Neural progenitor cell (in vitro differentiated cells): ENCODE results near the gene TMUB2. TPM values are rescaled to one million over a fixed set of nuclear protein-coding genes. Genes with fewer than 3 reads are reported as not detected.

Experiments used
- DNase-seq: peaks from one replicate; pipeline ENCODE4 v3.0.0-alpha.2; 2016; ENCODE audit warnings: low spot score
- H2AFZ ChIP-seq: fragments of 200-600 bp; sonication (generic); replicated peaks from 2 replicates; pipeline ENCODE4 v1.6.1; 2016; ENCODE audit warnings: antibody characterized with exemption
- H3F3A ChIP-seq: fragments of 200-600 bp; sonication (generic); 2 replicates; pipeline ENCODE4 v1.6.1; 2016; ENCODE audit warnings: antibody characterized with exemption, low read depth
- H3K27ac ChIP-seq: fragments of 200-600 bp; sonication (generic); 2 replicates; pipeline ENCODE4 v1.5.1; 2016; ENCODE audit warnings: mild to moderate bottlenecking
- H3K27me3 ChIP-seq: fragments of 200-600 bp; sonication (generic); 2 replicates; pipeline ENCODE4 v1.6.1; 2016; ENCODE audit warnings: mild to moderate bottlenecking, moderate library complexity
- H3K36me3 ChIP-seq: fragments of 200-600 bp; sonication (generic); 2 replicates; pipeline ENCODE4 v1.5.1; 2016
- H3K4me1 ChIP-seq: fragments of 200-600 bp; sonication (generic); 2 replicates; pipeline ENCODE4 v1.6.1; 2016; ENCODE audit warnings: mixed run types
- H3K4me2 ChIP-seq: fragments of 200-600 bp; sonication (generic); 2 replicates; pipeline ENCODE4 v1.6.1; 2016
- H3K4me3 ChIP-seq: fragments of 200-600 bp; sonication (generic); 2 replicates; pipeline ENCODE4 v1.5.1; 2016
- H3K79me2 ChIP-seq: fragments of 200-600 bp; sonication (generic); 2 replicates; pipeline ENCODE4 v1.6.1; 2016; ENCODE audit warnings: low read depth
- H3K9ac ChIP-seq: fragments of 200-600 bp; sonication (generic); 2 replicates; pipeline ENCODE4 v1.6.1; 2016
- H3K9me3 ChIP-seq: fragments of 200-600 bp; sonication (generic); 2 replicates; pipeline ENCODE4 v1.5.1; 2016; ENCODE audit warnings: low read depth
- H4K20me1 ChIP-seq: fragments of 200-600 bp; sonication (generic); 2 replicates; pipeline ENCODE4 v1.6.1; 2016; ENCODE audit warnings: low read depth
- H3K27ac Mint-ChIP-seq: 3 replicates; pipeline ENCODE4 v1.8.0; 2021; ENCODE audit warnings: mixed read lengths
- H3K27me3 Mint-ChIP-seq: 2 replicates; pipeline ENCODE4 v1.8.0; 2022; ENCODE audit warnings: low read depth, mild to moderate bottlenecking, inconsistent platforms, moderate library complexity, mixed read lengths; ENCODE audit not compliant: insufficient read depth
- H3K36me3 Mint-ChIP-seq: 3 replicates; pipeline ENCODE4 v1.8.0; 2021; ENCODE audit warnings: mixed read lengths
- H3K4me1 Mint-ChIP-seq: 3 replicates; pipeline ENCODE4 v1.8.0; 2021; ENCODE audit warnings: mixed read lengths
- H3K4me3 Mint-ChIP-seq: 3 replicates; pipeline ENCODE4 v1.8.0; 2021; ENCODE audit warnings: mild to moderate bottlenecking, moderate library complexity, mixed read lengths
- H3K9me3 Mint-ChIP-seq: 3 replicates; pipeline ENCODE4 v1.8.0; 2020; ENCODE audit warnings: mixed read lengths
- EZH2 ChIP-seq: fragments of 200-600 bp; sonication (generic); IDR thresholded peaks from 2 replicates; pipeline ENCODE4 v1.6.1; 2017; ENCODE audit warnings: antibody characterized with exemption, mild to moderate bottlenecking, moderate library complexity
- EZH2phosphoT487 ChIP-seq: fragments of 200-600 bp; sonication (generic); IDR thresholded peaks from 2 replicates; pipeline ENCODE4 v1.6.1; 2017; ENCODE audit warnings: antibody characterized with exemption
- total RNA-seq: library from RNA; depleted of rRNA; stranded (reverse); fragments of >200 nt; gene quantifications from 2 replicates; pipeline ENCODE4 v1.2.3, GENCODE V29; 2015; ENCODE audit warnings: low replicate concordance
- TF ChIP-seq, protein P1 (sequence below): fragments of 200-600 bp; sonication (generic); IDR thresholded peaks from 2 replicates; pipeline ENCODE4 v1.5.1; 2017; ENCODE audit warnings: antibody characterized with exemption, mild to moderate bottlenecking

The TMUB2 gene
- total RNA-seq, 1 donor from 2014 or later: 16.6 TPM

DNA sequence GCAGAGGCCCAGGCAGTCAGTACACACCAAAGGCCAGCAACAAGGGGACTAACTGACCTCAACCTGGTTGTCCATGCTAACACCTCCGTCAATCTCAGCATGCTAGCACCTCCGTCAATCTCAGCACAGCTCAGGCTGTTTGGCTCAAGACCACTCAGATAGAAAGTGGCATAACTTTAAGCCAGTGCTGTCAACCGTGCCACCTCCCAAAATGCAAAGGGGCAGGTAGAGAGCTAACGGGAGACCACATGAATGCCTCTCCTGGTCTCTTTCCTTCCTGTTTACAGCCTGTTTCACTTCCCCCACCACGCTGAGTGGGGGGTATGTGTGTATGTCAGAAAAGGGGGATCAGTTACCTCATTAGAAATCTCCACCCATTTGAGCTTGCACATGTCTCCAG is 29.4 kb downstream of the TMUB2 start:
- H3K27ac ChIP-seq: no peak overlapping the region
- Mint-ChIP-seq H3K27ac (no peak overlapping the region), H3K4me3 (peak overlapping the region; percentile 21), H3K9me3 (no peaks in the 10 kb centered on the region), H3K27me3 (peaks cover 4% of the 10 kb centered on the region), H3K36me3 (peaks cover 12% of the 10 kb centered on the region), H3K4me1 (peaks cover 16% of the 10 kb centered on the region)
- no peak overlapping the region for H3K4me2 ChIP-seq
- H3K4me1 ChIP-seq: peaks cover 5% of the 10 kb centered on the region
- no peak for TF ChIP-seq EZH2phosphoT487
- TF ChIP-seq, protein P1, sequence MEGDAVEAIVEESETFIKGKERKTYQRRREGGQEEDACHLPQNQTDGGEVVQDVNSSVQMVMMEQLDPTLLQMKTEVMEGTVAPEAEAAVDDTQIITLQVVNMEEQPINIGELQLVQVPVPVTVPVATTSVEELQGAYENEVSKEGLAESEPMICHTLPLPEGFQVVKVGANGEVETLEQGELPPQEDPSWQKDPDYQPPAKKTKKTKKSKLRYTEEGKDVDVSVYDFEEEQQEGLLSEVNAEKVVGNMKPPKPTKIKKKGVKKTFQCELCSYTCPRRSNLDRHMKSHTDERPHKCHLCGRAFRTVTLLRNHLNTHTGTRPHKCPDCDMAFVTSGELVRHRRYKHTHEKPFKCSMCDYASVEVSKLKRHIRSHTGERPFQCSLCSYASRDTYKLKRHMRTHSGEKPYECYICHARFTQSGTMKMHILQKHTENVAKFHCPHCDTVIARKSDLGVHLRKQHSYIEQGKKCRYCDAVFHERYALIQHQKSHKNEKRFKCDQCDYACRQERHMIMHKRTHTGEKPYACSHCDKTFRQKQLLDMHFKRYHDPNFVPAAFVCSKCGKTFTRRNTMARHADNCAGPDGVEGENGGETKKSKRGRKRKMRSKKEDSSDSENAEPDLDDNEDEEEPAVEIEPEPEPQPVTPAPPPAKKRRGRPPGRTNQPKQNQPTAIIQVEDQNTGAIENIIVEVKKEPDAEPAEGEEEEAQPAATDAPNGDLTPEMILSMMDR: no peak
- no peaks in the 10 kb centered on the region for H3K27me3 ChIP-seq
- H3K4me3 ChIP-seq: no peak overlapping the region
- H3K36me3 ChIP-seq: no peaks in the 10 kb centered on the region
- H3K9me3 ChIP-seq: no peaks in the 10 kb centered on the region
- H3K9ac ChIP-seq: no peak overlapping the region
- H4K20me1 ChIP-seq: peaks cover 37% of the 10 kb centered on the region
- peaks cover 55% of the 10 kb centered on the region for H3K79me2 ChIP-seq
- no peak for DNase-seq
- no peak overlapping the region for H2AFZ ChIP-seq
- H3F3A ChIP-seq: peaks cover 25% of the 10 kb centered on the region

DNA sequence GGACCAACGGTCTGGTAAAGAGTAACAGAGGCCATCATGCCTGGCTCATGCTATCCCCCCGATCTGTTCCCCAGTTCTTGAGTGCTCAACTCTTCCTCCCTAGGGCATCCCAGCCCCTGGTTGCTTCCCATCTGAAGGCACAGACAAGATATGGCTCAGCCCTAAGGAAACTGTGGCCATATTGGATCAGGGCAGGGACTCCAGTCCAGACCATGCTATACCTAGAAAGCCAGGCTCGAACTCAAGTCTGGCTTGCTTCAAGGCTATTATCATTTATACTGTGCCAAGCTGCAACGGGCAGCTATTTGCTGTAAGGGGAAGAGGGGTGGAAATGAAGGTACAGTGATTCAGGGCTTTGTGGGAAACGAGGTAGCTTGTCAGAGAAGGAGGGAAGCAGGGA is 29.9 kb downstream of the TMUB2 start:
- H3K27ac ChIP-seq: no peak overlapping the region
- peaks cover 25% of the 10 kb centered on the region for H3F3A ChIP-seq
- H3K36me3 Mint-ChIP-seq: peaks cover 12% of the 10 kb centered on the region
- H3K4me2 ChIP-seq: no peak overlapping the region
- TF ChIP-seq, protein P1: no peak
- TF ChIP-seq EZH2 (no peak), EZH2phosphoT487 (no peak)
- H3K9me3 ChIP-seq: no peaks in the 10 kb centered on the region
- DNase-seq: no peak
- no peaks in the 10 kb centered on the region for H3K27me3 ChIP-seq
- H3K4me3 Mint-ChIP-seq: peak overlapping the region; percentile 64
- H3K36me3 ChIP-seq: no peaks in the 10 kb centered on the region
- no peak overlapping the region for H2AFZ ChIP-seq
- peaks cover 5% of the 10 kb centered on the region for H3K4me1 ChIP-seq
- peaks cover 20% of the 10 kb centered on the region for H3K4me1 Mint-ChIP-seq
- H3K9ac ChIP-seq: no peak overlapping the region
- H4K20me1 ChIP-seq: peaks cover 37% of the 10 kb centered on the region
- H3K27ac Mint-ChIP-seq: peak overlapping the region; percentile 46
- no peak overlapping the region for H3K4me3 ChIP-seq
- H3K79me2 ChIP-seq: peaks cover 61% of the 10 kb centered on the region
- no peaks in the 10 kb centered on the region for H3K9me3 Mint-ChIP-seq
- peaks cover 6% of the 10 kb centered on the region for H3K27me3 Mint-ChIP-seq

- H3K79me2 ChIP-seq: peaks cover 72% of the 10 kb centered on the region
- Mint-ChIP-seq H3K27ac (peak overlapping the region; percentile 44), H3K27me3 (peaks cover 12% of the 10 kb centered on the region), H3K4me1 (peaks cover 27% of the 10 kb centered on the region), H3K4me3 (peak overlapping the region; percentile 88), H3K9me3 (no peaks in the 10 kb centered on the region), H3K36me3 (peaks cover 12% of the 10 kb centered on the region)
- peaks cover 36% of the 10 kb centered on the region for H3F3A ChIP-seq
- no peak for DNase-seq
- no peak overlapping the region for H3K27ac ChIP-seq
- H3K27me3 ChIP-seq: no peaks in the 10 kb centered on the region
- TF ChIP-seq EZH2phosphoT487: no peak
- TF ChIP-seq, protein P1: no peak
- TF ChIP-seq EZH2: no peak
- H3K4me2 ChIP-seq: peak overlapping the region; percentile 88
- H3K9ac ChIP-seq: no peak overlapping the region
- no peak overlapping the region for H2AFZ ChIP-seq
- H3K36me3 ChIP-seq: no peaks in the 10 kb centered on the region
- peak overlapping the region; percentile 86 for H3K4me3 ChIP-seq
- H4K20me1 ChIP-seq: peaks cover 48% of the 10 kb centered on the region
- no peaks in the 10 kb centered on the region for H3K9me3 ChIP-seq
- peaks cover 8% of the 10 kb centered on the region for H3K4me1 ChIP-seq
Measured at GRCh38 chr17:44217738-44218343, 31.1 kb downstream of the TMUB2 start.
